HG03439 (cell line): Measurements from ENCODE around the gene CCDC127.

Experiments used
- ATAC-seq: cut with Tn5 transposase; IDR thresholded peaks from one replicate; pipeline ENCODE4 v1.9.1; 2021; ENCODE audit warnings: mild to moderate bottlenecking, moderate library complexity; ENCODE audit not compliant: unreplicated experiment

CCDC127 gene

GRCh38 chr5:160921-161802 is 56.8 kb downstream of the CCDC127 start:
- ATAC-seq: no peak

DNA sequence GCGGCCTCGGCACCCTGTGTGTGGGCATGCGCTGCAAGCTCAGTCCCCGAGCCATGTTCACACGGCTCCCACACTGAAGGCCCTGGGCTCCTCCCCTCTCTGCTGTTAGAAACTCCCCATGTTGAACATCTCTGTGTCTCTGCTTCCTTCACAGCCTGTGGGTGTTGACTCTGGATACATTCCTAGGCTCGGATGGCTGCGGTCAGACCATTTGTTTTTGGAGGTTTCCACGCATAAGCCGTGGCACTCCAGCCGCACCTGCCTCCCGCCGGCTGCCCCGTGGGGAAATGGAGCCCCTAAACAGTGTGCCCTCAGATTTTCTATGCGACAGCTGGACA is 57.8 kb downstream of the CCDC127 start:
- ATAC-seq: no peak

- ATAC-seq: no peak
Measured at GRCh38 chr5:159448-160172, 58.3 kb downstream of the CCDC127 start.

GRCh38 chr5:158807-159447 is 59.0 kb downstream of the CCDC127 start:
- ATAC-seq: no peak

- no peak for ATAC-seq
Measured at GRCh38 chr5:157801-158200, 60.2 kb downstream of the CCDC127 start.

- ATAC-seq: no peak
Measured at GRCh38 chr5:157126-157715, 60.7 kb downstream of the CCDC127 start.

GRCh38 chr5:156411-157072 is 61.4 kb downstream of the CCDC127 start:
- ATAC-seq: no peak

- ATAC-seq: no peak
Measured at GRCh38 chr5:155651-156410, 62.1 kb downstream of the CCDC127 start.

- ATAC-seq: no peak
Measured at GRCh38 chr5:154826-155225, 63.1 kb downstream of the CCDC127 start.

DNA sequence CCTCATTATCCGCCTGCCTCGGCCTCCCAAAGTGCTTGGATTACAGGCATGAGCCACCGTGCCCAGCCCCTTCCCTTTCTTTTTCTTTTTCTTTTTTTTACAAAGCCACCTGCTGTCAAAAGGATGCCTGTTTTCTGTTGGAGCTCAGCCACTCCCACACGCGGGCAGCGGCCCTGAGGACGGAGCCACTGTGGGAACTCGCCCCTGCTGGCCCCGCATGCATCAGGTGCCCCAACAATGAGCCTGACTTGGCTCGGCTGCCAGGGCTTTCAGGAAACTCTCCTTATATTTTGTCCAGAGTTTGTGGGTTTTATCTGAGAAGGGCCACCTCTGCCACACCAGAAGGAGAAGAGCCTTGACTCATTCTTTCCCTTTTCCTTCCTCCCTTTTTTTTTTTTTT is 63.7 kb downstream of the CCDC127 start:
- ATAC-seq: no peak

- no peak for ATAC-seq
Measured at GRCh38 chr5:153256-153655, 64.7 kb downstream of the CCDC127 start.

DNA sequence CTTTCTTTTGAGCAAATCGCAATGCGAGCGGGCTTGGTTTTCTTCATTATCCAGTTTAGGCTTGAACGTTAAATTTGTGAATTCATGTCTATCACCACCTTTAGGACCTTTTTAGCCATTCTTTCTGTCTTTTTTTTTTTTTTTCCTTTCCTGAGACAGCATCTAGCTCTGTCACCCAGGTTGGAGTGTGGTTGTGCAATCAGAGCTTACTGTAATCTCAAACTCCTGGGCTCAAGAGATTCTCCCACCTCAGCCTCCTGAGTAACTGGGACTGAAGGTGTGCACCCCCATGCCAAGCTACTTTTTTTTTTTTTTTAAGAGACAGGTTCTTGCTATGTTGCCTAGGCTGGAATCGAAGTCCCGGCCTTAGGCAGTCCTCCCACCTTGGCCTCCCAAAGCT is 65.9 kb downstream of the CCDC127 start:
- ATAC-seq: no peak

DNA sequence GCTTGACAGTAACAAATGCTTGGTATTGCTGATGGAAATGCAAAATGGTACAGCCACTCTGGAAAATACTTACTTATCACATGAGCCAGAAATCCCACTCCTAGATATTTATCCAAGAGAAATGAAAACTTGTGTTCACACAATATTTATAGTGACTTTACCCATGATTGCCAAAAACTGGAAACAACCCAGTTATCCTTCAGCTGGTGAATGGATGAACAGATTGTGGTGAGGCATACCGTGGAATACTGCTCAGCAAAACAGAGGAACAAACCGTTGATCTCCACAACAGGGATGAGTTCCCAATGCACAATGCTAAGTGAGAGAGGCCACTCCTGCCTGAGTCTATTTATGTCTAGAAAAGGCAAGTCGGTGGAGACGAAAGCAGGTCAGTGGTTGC is 67.2 kb downstream of the CCDC127 start:
- no peak for ATAC-seq

GRCh38 chr5:149745-150485 is 68.0 kb downstream of the CCDC127 start:
- no peak for ATAC-seq

- no peak for ATAC-seq
Measured at GRCh38 chr5:147751-148150, 70.2 kb downstream of the CCDC127 start.
